HCT116 (cell line): ENCODE results near the gene PIWIL4. TPM values are rescaled to one million over a fixed set of nuclear protein-coding genes. Genes with fewer than 3 reads are reported as not detected.

Source experiments
- ATAC-seq: fragments of 200-7000 bp; cut with Tn5 transposase; 2 replicates; pipeline ENCODE4 v1.9.1; 2020; ENCODE audit warnings: mild to moderate bottlenecking, moderate library complexity
- BruUV-seq: library from RNA; stranded (reverse); fragments of 400-500 nt; replicated peaks from 2 replicates; lab custom pipeline; 2021; lab: Mats Ljungman, UMichigan
- CTCF ChIA-PET: fragments of 300-600 bp; sonication (Branson Sonifier 250); formaldehyde crosslinking; loops from one replicate; lab custom pipeline; 2021; ENCODE audit warnings: antibody characterized with exemption; lab: Charles Lee
- POLR2A ChIA-PET: fragments of 300-600, 350-600 bp; sonication (Branson Sonifier 250); formaldehyde crosslinking; loops from one replicate; lab custom pipeline; 2021; ENCODE audit warnings: antibody characterized with exemption; lab: Charles Lee
- RAD21 ChIA-PET, 2 experiments: fragments of 300-600 bp; sonication (Branson Sonifier 250); formaldehyde crosslinking; loops; one replicate each; lab custom pipeline; 2023; ENCODE audit warnings: low total read pairs in 2 of 2; ENCODE audit not compliant: uncharacterized antibody in 2 of 2, unreplicated experiment in 2 of 2, low non-redundant PET in 1 of 2; lab: Charles Lee
- DNase-seq: peaks from one replicate; pipeline ENCODE4 v3.0.0-alpha.2; 2010; ENCODE audit warnings: low read depth, low spot score
- H2AFZ ChIP-seq: fragments of 200-600 bp; shearing (Covaris generic), sonication (generic); 2 replicates; pipeline ENCODE4 v1.6.1; 2017; ENCODE audit warnings: low read depth, mixed run types, mixed read lengths, antibody characterized with exemption, low read length; ENCODE audit not compliant: poor library complexity, severe bottlenecking
- H3K27ac ChIP-seq: 2 replicates; pipeline ENCODE4 v1.5.1; 2012; ENCODE audit warnings: low read depth, low read length
- H3K27me3 ChIP-seq: fragments of 200-600 bp; sonication (generic); 2 replicates; pipeline ENCODE4 v1.6.1; 2016; ENCODE audit warnings: mixed run types, low read length, mixed read lengths; ENCODE audit not compliant: insufficient read depth
- H3K36me3 ChIP-seq, 2 experiments: fragments of 200-500 bp in 1 of 2; fragments of 200-600 bp in 1 of 2; sonication (Bioruptor generic) in 1 of 2; sonication (generic) in 1 of 2; 2 replicates each; pipeline versions ENCODE4 v1.5.1 to v1.6.1; 2014 to 2016; ENCODE audit warnings: low read length in 2 of 2, inconsistent platforms in 1 of 2, mixed read lengths in 1 of 2, mixed run types in 1 of 2; ENCODE audit not compliant: insufficient read depth in 2 of 2, control insufficient read depth in 1 of 2
- H3K4me1 ChIP-seq, 2 experiments: fragments of 200-600 bp in 1 of 2; sonication (generic) in 1 of 2; 2 replicates each; pipeline versions ENCODE4 v1.5.1 to v1.6.1; 2012 to 2017; ENCODE audit warnings: low read length in 2 of 2, inconsistent platforms in 1 of 2, mild to moderate bottlenecking in 1 of 2, mixed read lengths in 1 of 2, mixed run types in 1 of 2, moderate library complexity in 1 of 2; ENCODE audit not compliant: insufficient read depth in 2 of 2, control insufficient read depth in 1 of 2
- H3K4me2 ChIP-seq: fragments of 200-600 bp; sonication (generic); 2 replicates; pipeline ENCODE4 v1.6.1; 2017; ENCODE audit warnings: mixed run types, low read length, mixed read lengths
- H3K4me3 ChIP-seq, 2 experiments: fragments of 200-600 bp in 1 of 2; sonication (generic) in 1 of 2; replicated peaks in 1 of 2; 2 replicates each; pipeline ENCODE4 v1.5.1; 2011 to 2016; ENCODE audit warnings: low read length in 2 of 2, control low read depth in 1 of 2, low read depth in 1 of 2, mild to moderate bottlenecking in 1 of 2, mixed read lengths in 1 of 2, mixed run types in 1 of 2
- H3K79me2 ChIP-seq: fragments of 200-600 bp; sonication (generic); 2 replicates; pipeline ENCODE4 v1.6.1; 2017; ENCODE audit warnings: mild to moderate bottlenecking, mixed run types, low read length, moderate library complexity, mixed read lengths; ENCODE audit not compliant: insufficient read depth
- H3K9ac ChIP-seq: fragments of 200-600 bp; sonication (generic); 2 replicates; pipeline ENCODE4 v1.6.1; 2016; ENCODE audit warnings: low read length, mixed read lengths
- H3K9me2 ChIP-seq: fragments of 200-600 bp; sonication (generic), shearing (Covaris generic); 2 replicates; pipeline ENCODE4 v1.6.1; 2017; ENCODE audit warnings: mixed run types, mild to moderate bottlenecking, moderate library complexity; ENCODE audit not compliant: insufficient read depth
- H3K9me3 ChIP-seq, 2 experiments: fragments of 200-500 bp in 1 of 2; fragments of 200-600 bp in 1 of 2; sonication (Bioruptor generic) in 1 of 2; sonication (generic) in 1 of 2; 2 replicates each; pipeline ENCODE4 v1.6.1; 2014 to 2017; ENCODE audit warnings: low read length in 2 of 2, mixed read lengths in 2 of 2, inconsistent platforms in 1 of 2, low read depth in 1 of 2, mild to moderate bottlenecking in 1 of 2, mixed run types in 1 of 2, moderate library complexity in 1 of 2; ENCODE audit not compliant: control insufficient read depth in 1 of 2, insufficient read depth in 1 of 2
- H4K20me1 ChIP-seq: fragments of 200-600 bp; sonication (generic), shearing (Covaris generic); 2 replicates; pipeline ENCODE4 v1.6.1; 2017; ENCODE audit warnings: mixed run types, mild to moderate bottlenecking, moderate library complexity; ENCODE audit not compliant: insufficient read depth
- CBX3 ChIP-seq: IDR thresholded peaks from 2 replicates; pipeline ENCODE4 v1.6.1; 2012; ENCODE audit warnings: low read depth
- POLR2A ChIP-seq: IDR thresholded peaks from 2 replicates; pipeline ENCODE4 v1.7.0; 2011; ENCODE audit warnings: borderline replicate concordance; ENCODE audit not compliant: insufficient read depth, insufficient read length; ENCODE audit errors: extremely low read depth
- RAD21 ChIP-seq: IDR thresholded peaks from 2 replicates; pipeline ENCODE4 v1.6.1; 2012; ENCODE audit warnings: low read depth, mild to moderate bottlenecking
- SRF ChIP-seq: IDR thresholded peaks from 2 replicates; pipeline ENCODE4 v1.6.1; 2012; ENCODE audit warnings: low read depth
- ZBTB33 ChIP-seq: IDR thresholded peaks from 2 replicates; pipeline ENCODE4 v1.6.1; 2011; ENCODE audit warnings: mild to moderate bottlenecking, low read length, moderate library complexity; ENCODE audit not compliant: insufficient replicate concordance; ENCODE audit errors: extremely low read depth
- intact Hi-C: fragments of 100-400 bp; cut with micrococcal nuclease; formaldehyde crosslinking; loops from 2 replicates; pipeline ENCODE4 v1.10.0; 2022
- total RNA-seq: library from RNA; stranded (reverse); gene quantifications from one replicate; pipeline ENCODE4 v1.2.1, GENCODE V29; 2021; ENCODE audit not compliant: unreplicated experiment
- TF ChIP-seq, protein P1 (sequence below): IDR thresholded peaks from 2 replicates; pipeline ENCODE4 v1.6.1; 2012; ENCODE audit warnings: low read depth
- TF ChIP-seq, protein P2 (sequence below): IDR thresholded peaks from 2 replicates; pipeline ENCODE4 v1.6.1; 2012

PIWIL4 gene
- total RNA-seq, 1 experiment from 2014 or later = 0.34 TPM

DNA sequence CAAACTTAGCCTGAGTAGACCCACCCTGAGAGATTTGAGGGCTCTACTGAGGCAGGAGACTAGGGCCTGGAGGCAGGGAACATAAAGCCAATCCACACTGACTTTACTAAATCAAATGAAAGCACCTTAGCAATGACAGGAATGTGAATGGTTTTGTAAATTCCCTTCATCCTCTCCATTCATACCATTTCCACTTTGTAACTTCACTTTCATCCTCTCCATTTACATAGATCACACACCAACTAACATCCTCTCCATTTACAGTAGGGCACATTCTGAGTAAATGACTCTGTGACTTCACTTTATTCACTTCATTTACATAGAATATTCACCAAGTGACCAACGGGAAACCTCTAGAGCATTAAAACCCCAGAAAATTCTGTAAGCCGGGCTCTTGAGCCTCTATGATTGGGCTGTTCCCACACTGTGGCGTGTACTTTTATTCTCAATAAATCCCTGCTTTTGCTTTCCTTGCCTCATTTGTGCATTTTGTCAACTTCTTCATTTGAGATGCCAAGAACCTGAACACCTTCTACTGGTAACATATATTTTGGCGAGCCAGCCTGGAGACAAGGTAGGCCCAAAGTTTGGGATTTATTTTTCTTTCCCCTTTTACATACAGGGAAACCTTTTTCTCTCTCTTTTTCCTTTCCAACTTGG lies 82.9 kb downstream of the PIWIL4 start:
- Histone ChIP-seq H3K4me1 (no peaks in the 10 kb centered on the region), H3K9me2 (no peaks in the 10 kb centered on the region), H3K79me2 (no peaks in the 10 kb centered on the region), H3K9ac (no peak overlapping the region), H2AFZ (no peak overlapping the region), H3K9me3 (no peaks in the 10 kb centered on the region), H3K4me2 (no peak overlapping the region), H3K27me3 (no peaks in the 10 kb centered on the region), H4K20me1 (no peaks in the 10 kb centered on the region), H3K4me3 (no peak overlapping the region), H3K27ac (no peak overlapping the region), H3K36me3 (no peaks in the 10 kb centered on the region)
- DNase-seq (no peak), ATAC-seq (no peak)
- CTCF ChIA-PET = no interaction called here
- RAD21 ChIA-PET = no interaction called here
- POLR2A ChIA-PET = no interaction called here
- BruUV-seq = no TSS peak
- TF ChIP-seq, protein P1, sequence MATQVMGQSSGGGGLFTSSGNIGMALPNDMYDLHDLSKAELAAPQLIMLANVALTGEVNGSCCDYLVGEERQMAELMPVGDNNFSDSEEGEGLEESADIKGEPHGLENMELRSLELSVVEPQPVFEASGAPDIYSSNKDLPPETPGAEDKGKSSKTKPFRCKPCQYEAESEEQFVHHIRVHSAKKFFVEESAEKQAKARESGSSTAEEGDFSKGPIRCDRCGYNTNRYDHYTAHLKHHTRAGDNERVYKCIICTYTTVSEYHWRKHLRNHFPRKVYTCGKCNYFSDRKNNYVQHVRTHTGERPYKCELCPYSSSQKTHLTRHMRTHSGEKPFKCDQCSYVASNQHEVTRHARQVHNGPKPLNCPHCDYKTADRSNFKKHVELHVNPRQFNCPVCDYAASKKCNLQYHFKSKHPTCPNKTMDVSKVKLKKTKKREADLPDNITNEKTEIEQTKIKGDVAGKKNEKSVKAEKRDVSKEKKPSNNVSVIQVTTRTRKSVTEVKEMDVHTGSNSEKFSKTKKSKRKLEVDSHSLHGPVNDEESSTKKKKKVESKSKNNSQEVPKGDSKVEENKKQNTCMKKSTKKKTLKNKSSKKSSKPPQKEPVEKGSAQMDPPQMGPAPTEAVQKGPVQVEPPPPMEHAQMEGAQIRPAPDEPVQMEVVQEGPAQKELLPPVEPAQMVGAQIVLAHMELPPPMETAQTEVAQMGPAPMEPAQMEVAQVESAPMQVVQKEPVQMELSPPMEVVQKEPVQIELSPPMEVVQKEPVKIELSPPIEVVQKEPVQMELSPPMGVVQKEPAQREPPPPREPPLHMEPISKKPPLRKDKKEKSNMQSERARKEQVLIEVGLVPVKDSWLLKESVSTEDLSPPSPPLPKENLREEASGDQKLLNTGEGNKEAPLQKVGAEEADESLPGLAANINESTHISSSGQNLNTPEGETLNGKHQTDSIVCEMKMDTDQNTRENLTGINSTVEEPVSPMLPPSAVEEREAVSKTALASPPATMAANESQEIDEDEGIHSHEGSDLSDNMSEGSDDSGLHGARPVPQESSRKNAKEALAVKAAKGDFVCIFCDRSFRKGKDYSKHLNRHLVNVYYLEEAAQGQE = no peak
- TF ChIP-seq, protein P2, sequence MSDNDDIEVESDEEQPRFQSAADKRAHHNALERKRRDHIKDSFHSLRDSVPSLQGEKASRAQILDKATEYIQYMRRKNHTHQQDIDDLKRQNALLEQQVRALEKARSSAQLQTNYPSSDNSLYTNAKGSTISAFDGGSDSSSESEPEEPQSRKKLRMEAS = no peak
- no peak for TF ChIP-seq RAD21
- intact Hi-C loops = no loop called here

GRCh38 chr11:94650756-94651155 lies 83.6 kb downstream of the PIWIL4 start:
- no peak for DNase-seq
- Histone ChIP-seq H3K27ac (no peak overlapping the region), H3K27me3 (no peaks in the 10 kb centered on the region), H3K4me1 (no peaks in the 10 kb centered on the region), H2AFZ (no peak overlapping the region), H3K9ac (no peak overlapping the region), H3K36me3 (no peaks in the 10 kb centered on the region), H3K9me3 (no peaks in the 10 kb centered on the region), H4K20me1 (no peaks in the 10 kb centered on the region), H3K9me2 (no peaks in the 10 kb centered on the region), H3K79me2 (no peaks in the 10 kb centered on the region), H3K4me2 (no peak overlapping the region), H3K4me3 (no peak overlapping the region)
- no TSS peak for BruUV-seq
- POLR2A ChIA-PET = no interaction called here
- RAD21 ChIA-PET = no interaction called here
- no peak for ATAC-seq
- CTCF ChIA-PET = no interaction called here
- intact Hi-C loops = no loop called here
- TF ChIP-seq ZBTB33 (no peak), CBX3 (no peak), SRF (no peak), POLR2A (no peak)
